ENCODE measurements around the gene CRYL1.
"Not testable (repeated sequence)": the region's sequence is repeated elsewhere in the genome, so short reads cannot be mapped to it uniquely, and the experiment has no call there.

Gene CRYL1

GRCh38 chr13:20438801-20439200, 86.9 kb downstream of the CRYL1 start:
- Histone ChIP-seq H3K9me3 (ENCODE audit: control insufficient read depth, low read length) (no peaks in the 10 kb centered on the region), H3K27ac (no peak overlapping the region)

GRCh38 chr13:20436505-20436904, 89.2 kb downstream of the CRYL1 start:
- H3K36me3 ChIP-seq (ENCODE audit: control insufficient read depth, insufficient read depth, low read length), result no peaks in the 10 kb centered on the region
- H3K79me2 ChIP-seq, result no peaks in the 10 kb centered on the region
- H3K4me3 ChIP-seq (ENCODE audit: low read depth, low read length), result no peak overlapping the region
- no peaks in the 10 kb centered on the region for H3K27me3 ChIP-seq (ENCODE audit: control insufficient read depth, insufficient read depth, low read length)
- no peak overlapping the region for H3K27ac ChIP-seq
- H3K4me2 ChIP-seq (ENCODE audit: low read length), result no peak overlapping the region
- H3K9ac ChIP-seq, result no peak overlapping the region
- TF ChIP-seq CTCF (IDR thresholded peaks at IDR 0.05), result no peak
- no peaks in the 10 kb centered on the region for H3K9me3 ChIP-seq (ENCODE audit: control insufficient read depth, low read length)
- H3K4me1 ChIP-seq, result peaks cover under 1% of the 10 kb centered on the region
- H2AFZ ChIP-seq, result no peak overlapping the region

More at GRCh38 chr13:20438801-20439200, 86.9 kb downstream of the CRYL1 start:
- no peaks in the 10 kb centered on the region for H3K79me2 ChIP-seq
- H2AFZ ChIP-seq, result no peak overlapping the region
- no peaks in the 10 kb centered on the region for H3K4me1 ChIP-seq
- H3K4me2 ChIP-seq (ENCODE audit: low read length), result no peak overlapping the region
- no peak overlapping the region for H3K9ac ChIP-seq
- H3K27me3 ChIP-seq (ENCODE audit: control insufficient read depth, insufficient read depth, low read length), result no peaks in the 10 kb centered on the region
- no peak for TF ChIP-seq CTCF (IDR thresholded peaks at IDR 0.05)
- H3K4me3 ChIP-seq (ENCODE audit: low read depth, low read length), result no peak overlapping the region
- no peaks in the 10 kb centered on the region for H3K36me3 ChIP-seq (ENCODE audit: control insufficient read depth, insufficient read depth, low read length)

GRCh38 chr13:20435616-20436368, 89.9 kb downstream of the CRYL1 start:
- Histone ChIP-seq H3K27ac (no peak overlapping the region), H3K79me2 (no peaks in the 10 kb centered on the region), H3K4me2 (ENCODE audit: low read length) (no peak overlapping the region), H3K4me1 (peaks cover 6% of the 10 kb centered on the region), H3K9ac (no peak overlapping the region), H3K9me3 (ENCODE audit: control insufficient read depth, low read length) (no peaks in the 10 kb centered on the region), H3K4me3 (ENCODE audit: low read depth, low read length) (no peak overlapping the region), H2AFZ (no peak overlapping the region), H3K27me3 (ENCODE audit: control insufficient read depth, insufficient read depth, low read length) (no peaks in the 10 kb centered on the region), H3K36me3 (ENCODE audit: control insufficient read depth, insufficient read depth, low read length) (no peaks in the 10 kb centered on the region)
- TF ChIP-seq CTCF (IDR thresholded peaks at IDR 0.05), result no peak

GRCh38 chr13:20434210-20434609, 91.4 kb downstream of the CRYL1 start:
- H3K27me3 ChIP-seq (ENCODE audit: control insufficient read depth, insufficient read depth, low read length); H2AFZ ChIP-seq; H3K4me2 ChIP-seq (ENCODE audit: low read length); H3K9me3 ChIP-seq (ENCODE audit: control insufficient read depth, low read length); H3K9ac ChIP-seq; H3K27ac ChIP-seq; H3K4me3 ChIP-seq (ENCODE audit: low read depth, low read length); H3K36me3 ChIP-seq (ENCODE audit: control insufficient read depth, insufficient read depth, low read length); H3K79me2 ChIP-seq: not testable (repeated sequence)
- peaks cover 14% of the 10 kb centered on the region for H3K4me1 ChIP-seq

- Histone ChIP-seq H3K36me3 (ENCODE audit: control insufficient read depth, insufficient read depth, low read length) (no peaks in the 10 kb centered on the region), H3K27me3 (ENCODE audit: control insufficient read depth, insufficient read depth, low read length) (no peaks in the 10 kb centered on the region), H3K4me2 (ENCODE audit: low read length) (peak overlapping the region; percentile 15), H3K4me1 (peaks cover 17% of the 10 kb centered on the region), H3K9me3 (ENCODE audit: control insufficient read depth, low read length) (no peaks in the 10 kb centered on the region), H3K9ac (no peak overlapping the region), H3K79me2 (no peaks in the 10 kb centered on the region), H3K27ac (peak overlapping the region; percentile 32), H3K4me3 (ENCODE audit: low read depth, low read length) (no peak overlapping the region), H2AFZ (peak overlapping the region; percentile 48)
- no peak for TF ChIP-seq CTCF (IDR thresholded peaks at IDR 0.05)
Observed at GRCh38 chr13:20431687-20432384, 93.8 kb downstream of the CRYL1 start.

Measured in parathyroid adenoma (tissue), 2 donors.